H1 (cell line): ENCODE results near the gene DBNL.

ENCODE experiments used
- JUND ChIP-seq: IDR thresholded peaks from 2 replicates; pipeline ENCODE4 v1.6.1; 2011; ENCODE audit warnings: mild to moderate bottlenecking, improper control_type of control experiment, low read length
- NANOG ChIP-seq: IDR thresholded peaks from 2 replicates; pipeline ENCODE4 v1.6.1; 2011; ENCODE audit warnings: low read length, low read depth, mild to moderate bottlenecking, inconsistent platforms; ENCODE audit not compliant: insufficient read depth, poor library complexity, severe bottlenecking
- NRF1 ChIP-seq: IDR thresholded peaks from 2 replicates; pipeline ENCODE4 v1.6.1; 2011; ENCODE audit warnings: mild to moderate bottlenecking, low read depth, low read length, improper control_type of control experiment
- PHF8 ChIP-seq: fragments of 200-600 bp; sonication (generic); conservative IDR thresholded peaks from 2 replicates; pipeline ENCODE4 v1.7.1; 2012; ENCODE audit warnings: low read depth, mild to moderate bottlenecking, inconsistent platforms, low read length, moderate library complexity
- POLR2A ChIP-seq, 2 experiments: IDR thresholded peaks; 1 replicate in 1 of 2; 2 replicates in 1 of 2; pipeline ENCODE4 v1.6.1; 2011; ENCODE audit warnings: low read depth in 2 of 2, low read length in 2 of 2, mild to moderate bottlenecking in 2 of 2; ENCODE audit errors: control extremely low read depth in 1 of 2
- POLR2AphosphoS5 ChIP-seq: IDR thresholded peaks from 2 replicates; pipeline ENCODE4 v1.6.1; 2011; ENCODE audit warnings: low read depth, low read length
- RFX5 ChIP-seq: IDR thresholded peaks from 2 replicates; pipeline ENCODE4 v1.6.1; 2011; ENCODE audit warnings: low read depth, low read length, improper control_type of control experiment, borderline replicate concordance
- SIN3A ChIP-seq, 2 experiments: IDR thresholded peaks in 1 of 2; conservative IDR thresholded peaks in 1 of 2; 2 replicates each; pipeline ENCODE4 v1.6.1; 2011 to 2012; ENCODE audit warnings: low read length in 2 of 2, improper control_type of control experiment in 1 of 2, low read depth in 1 of 2, mild to moderate bottlenecking in 1 of 2
- ZNF274 ChIP-seq: IDR thresholded peaks from 2 replicates; pipeline ENCODE4 v1.7.0; 2012; ENCODE audit warnings: low read length, borderline replicate concordance; ENCODE audit errors: extremely low read depth
- TF ChIP-seq, protein P1 (sequence below), 3 experiments: IDR thresholded peaks; 1 replicate in 2 of 3; 2 replicates in 1 of 3; pipeline versions ENCODE4 v1.5.1 to v1.6.1; 2011; ENCODE audit warnings: low read length in 3 of 3, mild to moderate bottlenecking in 3 of 3, inconsistent platforms in 2 of 3, low read depth in 1 of 3, moderate library complexity in 1 of 3; ENCODE audit not compliant: insufficient read depth in 1 of 3; ENCODE audit errors: control extremely low read depth in 1 of 3
- TF ChIP-seq, protein P2 (sequence below): IDR thresholded peaks from 2 replicates; pipeline ENCODE4 v1.6.1; 2012; ENCODE audit warnings: inconsistent platforms
- TF ChIP-seq, protein P3 (sequence below): IDR thresholded peaks from 2 replicates; pipeline ENCODE4 v1.6.1; 2011; ENCODE audit warnings: low read length, improper control_type of control experiment

GRCh38 chr7:44096326-44096881, 51.9 kb downstream of the DBNL start:
- TF ChIP-seq, protein P1, sequence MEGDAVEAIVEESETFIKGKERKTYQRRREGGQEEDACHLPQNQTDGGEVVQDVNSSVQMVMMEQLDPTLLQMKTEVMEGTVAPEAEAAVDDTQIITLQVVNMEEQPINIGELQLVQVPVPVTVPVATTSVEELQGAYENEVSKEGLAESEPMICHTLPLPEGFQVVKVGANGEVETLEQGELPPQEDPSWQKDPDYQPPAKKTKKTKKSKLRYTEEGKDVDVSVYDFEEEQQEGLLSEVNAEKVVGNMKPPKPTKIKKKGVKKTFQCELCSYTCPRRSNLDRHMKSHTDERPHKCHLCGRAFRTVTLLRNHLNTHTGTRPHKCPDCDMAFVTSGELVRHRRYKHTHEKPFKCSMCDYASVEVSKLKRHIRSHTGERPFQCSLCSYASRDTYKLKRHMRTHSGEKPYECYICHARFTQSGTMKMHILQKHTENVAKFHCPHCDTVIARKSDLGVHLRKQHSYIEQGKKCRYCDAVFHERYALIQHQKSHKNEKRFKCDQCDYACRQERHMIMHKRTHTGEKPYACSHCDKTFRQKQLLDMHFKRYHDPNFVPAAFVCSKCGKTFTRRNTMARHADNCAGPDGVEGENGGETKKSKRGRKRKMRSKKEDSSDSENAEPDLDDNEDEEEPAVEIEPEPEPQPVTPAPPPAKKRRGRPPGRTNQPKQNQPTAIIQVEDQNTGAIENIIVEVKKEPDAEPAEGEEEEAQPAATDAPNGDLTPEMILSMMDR (IDR thresholded peaks at IDR 0.05; ENCODE audit: control extremely low read depth in 1 of 3, insufficient read depth in 1 of 3, low read depth in 1 of 3, low read length in 3 of 3): no peak
- no peak for TF ChIP-seq POLR2AphosphoS5
- TF ChIP-seq NANOG: no peak
- no peak for TF ChIP-seq NRF1
- TF ChIP-seq POLR2A (IDR thresholded peaks at IDR 0.05; ENCODE audit: control extremely low read depth in 1 of 2, low read depth in 2 of 2, low read length in 2 of 2): no peak
- TF ChIP-seq ZNF274: no peak
- no peak for TF ChIP-seq SIN3A (conservative IDR thresholded peaks at IDR 0.05 in 1 of 2, IDR thresholded peaks at IDR 0.05 in 1 of 2; ENCODE audit: low read depth in 1 of 2, low read length in 2 of 2)
- TF ChIP-seq, protein P2, sequence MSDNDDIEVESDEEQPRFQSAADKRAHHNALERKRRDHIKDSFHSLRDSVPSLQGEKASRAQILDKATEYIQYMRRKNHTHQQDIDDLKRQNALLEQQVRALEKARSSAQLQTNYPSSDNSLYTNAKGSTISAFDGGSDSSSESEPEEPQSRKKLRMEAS: no peak
- TF ChIP-seq, protein P3, sequence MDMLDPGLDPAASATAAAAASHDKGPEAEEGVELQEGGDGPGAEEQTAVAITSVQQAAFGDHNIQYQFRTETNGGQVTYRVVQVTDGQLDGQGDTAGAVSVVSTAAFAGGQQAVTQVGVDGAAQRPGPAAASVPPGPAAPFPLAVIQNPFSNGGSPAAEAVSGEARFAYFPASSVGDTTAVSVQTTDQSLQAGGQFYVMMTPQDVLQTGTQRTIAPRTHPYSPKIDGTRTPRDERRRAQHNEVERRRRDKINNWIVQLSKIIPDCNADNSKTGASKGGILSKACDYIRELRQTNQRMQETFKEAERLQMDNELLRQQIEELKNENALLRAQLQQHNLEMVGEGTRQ: no peak
- no peak for TF ChIP-seq RFX5
- TF ChIP-seq JUND: no peak
- TF ChIP-seq PHF8: no peak
